ENCODE data around the gene BRI3BP. TPM values are rescaled to one million over a fixed set of nuclear protein-coding genes. Genes with fewer than 3 reads are reported as not detected.
A peak's percentile ranks its signal among the peaks of the same experiment; 100 is the strongest.

Gene BRI3BP
- total RNA-seq, 1 donor from 2014 or later, result 4.4 TPM

DNA sequence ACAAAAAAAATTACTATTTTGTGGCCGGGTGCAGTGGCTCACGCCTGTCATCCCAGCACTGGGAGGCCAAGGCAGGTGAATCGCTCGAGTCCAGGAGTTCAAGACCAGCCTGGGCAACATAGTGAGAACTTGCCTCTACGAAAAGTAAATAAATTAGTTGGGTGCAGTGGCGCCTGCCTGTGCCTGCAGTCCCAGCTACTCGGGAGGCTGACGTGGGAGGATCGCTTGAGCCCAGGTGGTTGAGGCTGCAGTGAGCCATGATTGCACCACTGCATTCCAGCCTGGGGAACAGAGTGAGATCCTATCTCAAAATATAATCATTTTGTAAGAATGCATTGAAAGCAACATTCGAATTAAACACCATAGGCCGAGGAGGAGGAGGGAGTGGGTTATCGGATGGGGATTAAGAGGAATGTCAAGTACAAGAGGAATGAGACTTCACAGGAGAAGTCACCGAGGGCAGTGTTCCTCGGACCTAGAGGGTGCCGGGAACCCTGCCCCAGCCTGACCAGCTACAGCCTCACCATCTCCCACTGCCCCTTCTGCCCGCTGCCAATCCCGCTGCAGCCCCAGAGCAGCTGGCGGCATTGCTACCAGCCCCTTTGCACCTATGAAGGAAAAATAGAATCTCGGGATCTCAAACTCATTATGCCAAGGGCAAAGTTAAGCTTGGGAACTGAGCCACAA, 39.2 kb downstream of the BRI3BP start:
- no peak for DNase-seq (ENCODE audit: extremely low spot score in 2 of 2)
- Histone ChIP-seq H3K36me3 (no peaks in the 10 kb centered on the region), H3K9me3 (no peaks in the 10 kb centered on the region), H3K4me1 (no peaks in the 10 kb centered on the region), H3K4me3 (no peak overlapping the region), H3K27me3 (no peaks in the 10 kb centered on the region), H3K27ac (no peak overlapping the region)
- no peak for TF ChIP-seq POLR2A (IDR thresholded peaks at IDR 0.05)
- TF ChIP-seq POLR2AphosphoS5 (IDR thresholded peaks at IDR 0.05; ENCODE audit: insufficient read depth in 1 of 2, low read depth in 1 of 2), result no peak
- TF ChIP-seq, protein P1, sequence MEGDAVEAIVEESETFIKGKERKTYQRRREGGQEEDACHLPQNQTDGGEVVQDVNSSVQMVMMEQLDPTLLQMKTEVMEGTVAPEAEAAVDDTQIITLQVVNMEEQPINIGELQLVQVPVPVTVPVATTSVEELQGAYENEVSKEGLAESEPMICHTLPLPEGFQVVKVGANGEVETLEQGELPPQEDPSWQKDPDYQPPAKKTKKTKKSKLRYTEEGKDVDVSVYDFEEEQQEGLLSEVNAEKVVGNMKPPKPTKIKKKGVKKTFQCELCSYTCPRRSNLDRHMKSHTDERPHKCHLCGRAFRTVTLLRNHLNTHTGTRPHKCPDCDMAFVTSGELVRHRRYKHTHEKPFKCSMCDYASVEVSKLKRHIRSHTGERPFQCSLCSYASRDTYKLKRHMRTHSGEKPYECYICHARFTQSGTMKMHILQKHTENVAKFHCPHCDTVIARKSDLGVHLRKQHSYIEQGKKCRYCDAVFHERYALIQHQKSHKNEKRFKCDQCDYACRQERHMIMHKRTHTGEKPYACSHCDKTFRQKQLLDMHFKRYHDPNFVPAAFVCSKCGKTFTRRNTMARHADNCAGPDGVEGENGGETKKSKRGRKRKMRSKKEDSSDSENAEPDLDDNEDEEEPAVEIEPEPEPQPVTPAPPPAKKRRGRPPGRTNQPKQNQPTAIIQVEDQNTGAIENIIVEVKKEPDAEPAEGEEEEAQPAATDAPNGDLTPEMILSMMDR (IDR thresholded peaks at IDR 0.05), result no peak
- intact Hi-C loops (cut with DNase I), result no loop called here

DNA sequence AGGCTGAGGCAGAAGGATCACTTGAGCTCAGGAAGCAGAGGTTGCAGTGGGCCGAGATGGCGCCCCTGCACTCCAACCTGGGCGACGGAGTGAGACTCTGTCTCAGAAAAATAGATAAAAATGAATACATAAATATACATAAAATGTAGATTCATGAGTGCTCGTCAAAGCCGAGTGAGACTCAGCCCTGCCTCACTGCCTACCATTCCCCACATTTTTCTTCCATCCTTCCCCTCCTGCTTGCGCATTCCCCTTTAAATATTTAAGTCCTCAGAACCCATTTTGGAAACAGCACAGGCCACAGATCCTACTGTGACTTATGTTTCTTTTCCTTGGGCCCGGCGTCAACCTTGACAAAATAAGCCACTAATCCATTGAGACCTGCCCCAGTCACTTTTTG, 39.8 kb downstream of the BRI3BP start:
- Histone ChIP-seq H3K9me3 (no peaks in the 10 kb centered on the region), H3K27ac (no peak overlapping the region), H3K4me1 (no peaks in the 10 kb centered on the region), H3K27me3 (no peaks in the 10 kb centered on the region), H3K4me3 (no peak overlapping the region), H3K36me3 (no peaks in the 10 kb centered on the region)
- DNase-seq (ENCODE audit: extremely low spot score in 2 of 2), result no peak
- intact Hi-C loops (cut with DNase I), result no loop called here
- TF ChIP-seq, protein P1 (IDR thresholded peaks at IDR 0.05), result no peak
- TF ChIP-seq POLR2A (IDR thresholded peaks at IDR 0.05) (no peak), POLR2AphosphoS5 (IDR thresholded peaks at IDR 0.05; ENCODE audit: insufficient read depth in 1 of 2, low read depth in 1 of 2) (no peak)

DNA sequence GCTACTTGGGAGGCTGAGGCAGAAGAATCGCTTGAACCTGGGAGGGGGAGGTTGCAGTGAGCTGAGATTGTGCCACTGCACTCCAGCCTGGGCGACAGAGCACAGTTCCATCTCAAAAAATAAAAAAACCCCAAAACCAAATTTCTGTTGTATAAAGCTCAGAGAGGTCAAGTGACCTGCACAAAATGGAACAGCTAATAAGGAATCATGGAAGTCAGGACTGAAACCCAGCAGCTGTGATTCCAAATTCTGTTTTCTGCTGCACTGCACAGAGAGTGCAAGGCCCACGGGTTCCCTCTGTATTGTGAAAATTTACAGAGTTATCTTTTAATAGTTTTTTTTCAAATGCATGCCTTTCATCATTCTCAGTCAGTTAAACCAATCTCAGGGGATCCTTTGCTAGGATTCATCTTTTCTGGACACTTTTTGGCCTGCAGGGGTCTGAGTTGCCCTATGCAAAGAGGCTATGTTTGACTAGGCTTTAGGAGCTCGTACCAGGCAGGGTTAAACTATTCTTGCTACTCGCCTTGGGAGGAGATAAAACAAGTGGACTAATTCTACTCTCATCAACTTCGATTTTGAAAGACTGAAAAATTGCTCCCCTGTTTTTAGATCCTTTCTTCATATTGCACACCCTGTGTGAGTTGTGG, 45.7 kb downstream of the BRI3BP start:
- Histone ChIP-seq H3K27ac (no peak overlapping the region), H3K4me3 (no peak overlapping the region), H3K9me3 (no peaks in the 10 kb centered on the region), H3K36me3 (no peaks in the 10 kb centered on the region), H3K4me1 (no peaks in the 10 kb centered on the region), H3K27me3 (no peaks in the 10 kb centered on the region)
- intact Hi-C loops (cut with DNase I), result no loop called here
- no peak for DNase-seq (ENCODE audit: extremely low spot score in 2 of 2)
- TF ChIP-seq POLR2A (IDR thresholded peaks at IDR 0.05), result no peak
- TF ChIP-seq, protein P1 (IDR thresholded peaks at IDR 0.05), result no peak
- no peak for TF ChIP-seq POLR2AphosphoS5 (IDR thresholded peaks at IDR 0.05; ENCODE audit: insufficient read depth in 1 of 2, low read depth in 1 of 2)

DNA sequence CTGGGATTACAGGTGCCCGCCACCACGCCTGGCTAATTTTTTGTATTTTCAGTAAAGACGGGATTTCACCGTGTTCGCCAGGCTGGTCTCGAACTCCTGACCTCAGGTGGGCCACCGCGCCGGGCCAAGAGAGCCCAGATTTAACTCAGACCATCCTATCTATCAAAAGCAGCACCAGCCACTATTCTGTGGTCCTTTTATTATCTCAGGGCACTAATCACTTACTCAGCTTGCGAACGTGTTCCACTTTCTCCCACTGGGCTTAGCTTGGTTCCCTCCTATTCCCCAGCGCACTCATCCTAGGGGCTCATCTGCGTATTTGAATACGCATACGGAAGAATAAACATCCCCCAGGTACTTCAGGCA, 55.6 kb downstream of the BRI3BP start:
- DNase-seq (ENCODE audit: extremely low spot score in 2 of 2), result no peak
- TF ChIP-seq, protein P1 (IDR thresholded peaks at IDR 0.05), result no peak
- TF ChIP-seq POLR2AphosphoS5 (IDR thresholded peaks at IDR 0.05; ENCODE audit: insufficient read depth in 1 of 2, low read depth in 1 of 2) (no peak), POLR2A (IDR thresholded peaks at IDR 0.05) (no peak)
- H3K27ac ChIP-seq, result no peak overlapping the region
- no peaks in the 10 kb centered on the region for H3K4me1 ChIP-seq
- H3K27me3 ChIP-seq, result no peaks in the 10 kb centered on the region
- no peaks in the 10 kb centered on the region for H3K36me3 ChIP-seq
- H3K4me3 ChIP-seq, result peak overlapping the region; percentile 40 to 62
- intact Hi-C loops (cut with DNase I), result no loop called here
- H3K9me3 ChIP-seq, result no peaks in the 10 kb centered on the region

DNA sequence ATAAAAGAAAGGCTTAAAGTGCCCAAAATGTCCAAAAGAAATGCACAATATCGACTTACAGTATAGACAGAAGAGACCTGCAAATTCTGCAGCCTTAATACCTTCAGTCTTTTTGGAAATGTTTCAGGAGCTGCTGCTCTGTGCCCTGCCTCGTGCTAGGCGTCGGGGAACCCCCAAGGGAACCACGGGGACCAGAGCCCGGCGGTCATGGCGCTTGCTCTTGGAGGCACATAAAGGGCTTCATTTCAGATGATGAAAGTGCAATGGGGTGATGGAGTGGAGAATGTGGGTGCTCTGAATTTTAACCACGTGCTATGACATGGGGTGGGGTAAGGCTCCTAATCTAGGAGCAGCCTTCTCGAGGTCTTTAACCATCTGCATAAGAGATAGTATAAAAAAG, 57.0 kb downstream of the BRI3BP start:
- no peaks in the 10 kb centered on the region for H3K9me3 ChIP-seq
- intact Hi-C loops (cut with DNase I), result no loop called here
- TF ChIP-seq, protein P1 (IDR thresholded peaks at IDR 0.05), result no peak
- TF ChIP-seq POLR2AphosphoS5 (IDR thresholded peaks at IDR 0.05; ENCODE audit: insufficient read depth in 1 of 2, low read depth in 1 of 2) (no peak), POLR2A (IDR thresholded peaks at IDR 0.05) (no peak)
- H3K27me3 ChIP-seq, result no peaks in the 10 kb centered on the region
- H3K36me3 ChIP-seq, result no peaks in the 10 kb centered on the region
- H3K4me1 ChIP-seq, result no peaks in the 10 kb centered on the region
- no peak overlapping the region for H3K4me3 ChIP-seq
- H3K27ac ChIP-seq, result no peak overlapping the region
- DNase-seq (ENCODE audit: extremely low spot score in 2 of 2), result no peak
